GM04503 (cell line): ENCODE data around the gene CTDP1.
"Not testable (repeated sequence)": the region's sequence is repeated elsewhere in the genome, so short reads cannot be mapped to it uniquely, and the experiment has no call there.

Experiments used
- DNase-seq: peaks from one replicate; pipeline ENCODE4 v3.0.0-alpha.2; 2012; ENCODE audit warnings: low read depth

The CTDP1 gene

GRCh38 chr18:79702906-79703305 lies 23.3 kb downstream of the CTDP1 start:
- no peak for DNase-seq

- no peak for DNase-seq
These were observed 25.0 kb downstream of the CTDP1 start for GRCh38 chr18:79704631-79705030.

- no peak for DNase-seq
These were observed 25.7 kb downstream of the CTDP1 start for GRCh38 chr18:79705272-79705671.

- DNase-seq = no peak
These were observed 26.4 kb downstream of the CTDP1 start for GRCh38 chr18:79706006-79706405.

GRCh38 chr18:79706658-79707057 lies 27.1 kb downstream of the CTDP1 start:
- DNase-seq = no peak

GRCh38 chr18:79707239-79707638 lies 27.6 kb downstream of the CTDP1 start:
- no peak for DNase-seq

- no peak for DNase-seq
These were observed 28.1 kb downstream of the CTDP1 start for GRCh38 chr18:79707671-79708070.

GRCh38 chr18:79708412-79708811 lies 28.8 kb downstream of the CTDP1 start:
- DNase-seq = no peak

GRCh38 chr18:79712206-79712857 lies 32.7 kb downstream of the CTDP1 start:
- DNase-seq = no peak

GRCh38 chr18:79713341-79713740 lies 33.7 kb downstream of the CTDP1 start:
- no peak for DNase-seq

- DNase-seq = no peak
These were observed 35.1 kb downstream of the CTDP1 start for GRCh38 chr18:79714531-79715240.

GRCh38 chr18:79715280-79715679 lies 35.7 kb downstream of the CTDP1 start:
- no peak for DNase-seq

- no peak for DNase-seq
These were observed 37.5 kb downstream of the CTDP1 start for GRCh38 chr18:79717059-79717458.

- no peak for DNase-seq
These were observed 38.0 kb downstream of the CTDP1 start for GRCh38 chr18:79717555-79718074.

GRCh38 chr18:79718126-79718525 lies 38.5 kb downstream of the CTDP1 start:
- no peak for DNase-seq

- no peak for DNase-seq
These were observed 39.4 kb downstream of the CTDP1 start for GRCh38 chr18:79718878-79719477.

GRCh38 chr18:79719478-79720358 lies 40.1 kb downstream of the CTDP1 start:
- DNase-seq = not testable (repeated sequence)

GRCh38 chr18:79720359-79720733 lies 40.7 kb downstream of the CTDP1 start:
- DNase-seq = no peak

- no peak for DNase-seq
These were observed 43.4 kb downstream of the CTDP1 start for GRCh38 chr18:79723036-79723435.

GRCh38 chr18:79723628-79724027 lies 44.0 kb downstream of the CTDP1 start:
- DNase-seq = no peak

- no peak for DNase-seq
These were observed 44.9 kb downstream of the CTDP1 start for GRCh38 chr18:79724299-79725080.
